Upper lobe of left lung (tissue), 6 donors: Measurements from ENCODE around the gene XRRA1. TPM values are rescaled to one million over a fixed set of nuclear protein-coding genes. Genes with fewer than 3 reads are reported as not detected.
A peak's percentile ranks its signal among the peaks of the same experiment; 100 is the strongest.

Experiments used
- ATAC-seq, 2 donors: fragments of 200-7000 bp; cut with Tn5 transposase; one replicate each; pipeline ENCODE4 v1.9.1; 2022; ENCODE audit warnings: mild to moderate bottlenecking in 2 of 2, moderate library complexity in 2 of 2; ENCODE audit not compliant: low FRiP score in 2 of 2
- DNase-seq, 2 donors: peaks; one replicate each; pipeline ENCODE4 v3.0.0-alpha.2; 2019 to 2020
- H3K27ac ChIP-seq, 4 donors: fragments of 200-600 bp; sonication (generic); one replicate each; pipeline ENCODE4 v1.5.1; 2016 to 2019
- H3K27me3 ChIP-seq, 4 donors: fragments of 200-600 bp; sonication (generic); one replicate each; pipeline ENCODE4 v1.5.1; 2017 to 2019
- H3K36me3 ChIP-seq, 4 donors: fragments of 200-600 bp; sonication (generic); one replicate each; pipeline ENCODE4 v1.5.1; 2016 to 2019
- H3K4me1 ChIP-seq, 4 donors: fragments of 200-600 bp; sonication (generic); one replicate each; pipeline ENCODE4 v1.5.1; 2018 to 2019
- H3K4me3 ChIP-seq, 4 donors: fragments of 200-600 bp; sonication (generic); one replicate each; pipeline ENCODE4 v1.5.1; 2017 to 2019; ENCODE audit warnings: mild to moderate bottlenecking in 2 of 4, moderate library complexity in 1 of 4
- H3K9me3 ChIP-seq, 4 donors: fragments of 200-600 bp; sonication (generic); one replicate each; pipeline ENCODE4 v1.5.1; 2018 to 2019
- EP300 ChIP-seq, 4 donors: sonication (generic); formaldehyde crosslinking; IDR thresholded peaks; one replicate each; pipeline ENCODE4 v1.5.1; 2017; ENCODE audit warnings: antibody characterized with exemption in 4 of 4, control low read depth in 2 of 4
- POLR2A ChIP-seq, 4 donors: fragments of 450-650 bp; IDR thresholded peaks; one replicate each; pipeline ENCODE4 v1.5.1; 2016 to 2017; ENCODE audit warnings: antibody characterized with exemption in 4 of 4, mild to moderate bottlenecking in 2 of 4
- POLR2AphosphoS5 ChIP-seq, 2 donors: sonication (generic); formaldehyde crosslinking; IDR thresholded peaks; one replicate each; pipeline ENCODE4 v1.5.1; 2017; ENCODE audit warnings: antibody characterized with exemption in 2 of 2
- WGBS, 2 donors: methylation state at CpG; one replicate each; pipeline ENCODE4 v1.1.5; 2017 to 2018; 5-methylcytosine and 5-hydroxymethylcytosine counted together
- total RNA-seq, 6 donors: library from RNA; depleted of rRNA in 4 of 6; stranded (reverse); fragments of >200 nt in 4 of 6; gene quantifications; one replicate each; pipeline versions ENCODE4 v1.1.0 to v1.2.1, GENCODE V29; 2016 to 2021
- TF ChIP-seq, protein P1 (sequence below), 6 experiments: fragments of 450-650 bp in 4 of 6; fragments of 200-600 bp in 2 of 6; sonication (generic) in 2 of 6; IDR thresholded peaks; one replicate each; pipeline ENCODE4 v1.5.1; 2016 to 2019; ENCODE audit warnings: antibody characterized with exemption in 6 of 6
- donor health status: DM: no; HTN: no; CAD: no; lungs with moderate emphysema.
- donor health status: DM: no; HTN: yes; CAD: no; lungs with severe emphysema.

XRRA1 gene
- total RNA-seq, 6 donors from 2014 or later: 9.4 to 25.1 (median 16.7) TPM

DNA sequence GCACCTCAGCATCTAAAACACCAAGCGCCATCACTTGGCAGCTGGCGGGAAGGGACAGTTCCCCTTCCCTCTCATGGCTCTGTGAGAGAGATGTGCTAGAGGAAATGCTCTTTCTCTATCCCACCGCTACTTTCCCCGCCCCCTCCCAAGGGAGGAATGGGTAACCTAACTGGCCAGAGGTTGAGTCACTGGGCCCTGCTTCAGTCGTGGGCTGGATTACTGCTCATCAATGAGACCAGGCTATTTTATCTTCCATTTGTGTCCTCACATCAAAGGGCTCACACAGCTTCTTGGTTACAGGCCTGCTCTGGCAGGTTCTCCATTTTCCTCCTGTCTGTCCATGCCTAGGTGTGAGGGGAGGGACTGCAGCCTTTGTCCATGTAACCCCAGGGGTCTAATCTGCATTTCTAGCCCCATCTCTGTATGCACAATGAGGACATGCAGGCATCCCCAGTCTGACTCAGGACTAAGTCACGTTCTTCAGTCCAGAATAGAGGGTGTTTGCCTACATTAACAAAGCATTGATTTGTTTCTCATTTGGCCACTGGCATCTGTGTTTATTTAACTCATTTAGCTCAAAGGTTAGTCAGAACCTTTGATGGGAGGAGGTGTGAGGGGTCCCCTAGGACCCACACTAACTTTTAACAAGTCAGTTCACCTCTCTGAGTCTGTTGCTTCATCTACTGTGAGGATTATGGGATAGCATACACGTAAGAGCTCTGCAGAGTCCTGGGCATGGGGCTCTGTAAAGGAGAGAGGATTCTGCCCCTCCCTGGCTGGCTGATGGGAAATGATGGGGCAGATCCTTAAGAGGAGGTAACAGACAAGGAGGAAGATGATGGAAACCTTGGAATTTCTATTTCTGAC, 99.1 kb downstream of the XRRA1 start:
- TF ChIP-seq POLR2A (IDR thresholded peaks at IDR 0.05): no peak
- no peak for TF ChIP-seq POLR2AphosphoS5 (IDR thresholded peaks at IDR 0.05)
- TF ChIP-seq, protein P1, sequence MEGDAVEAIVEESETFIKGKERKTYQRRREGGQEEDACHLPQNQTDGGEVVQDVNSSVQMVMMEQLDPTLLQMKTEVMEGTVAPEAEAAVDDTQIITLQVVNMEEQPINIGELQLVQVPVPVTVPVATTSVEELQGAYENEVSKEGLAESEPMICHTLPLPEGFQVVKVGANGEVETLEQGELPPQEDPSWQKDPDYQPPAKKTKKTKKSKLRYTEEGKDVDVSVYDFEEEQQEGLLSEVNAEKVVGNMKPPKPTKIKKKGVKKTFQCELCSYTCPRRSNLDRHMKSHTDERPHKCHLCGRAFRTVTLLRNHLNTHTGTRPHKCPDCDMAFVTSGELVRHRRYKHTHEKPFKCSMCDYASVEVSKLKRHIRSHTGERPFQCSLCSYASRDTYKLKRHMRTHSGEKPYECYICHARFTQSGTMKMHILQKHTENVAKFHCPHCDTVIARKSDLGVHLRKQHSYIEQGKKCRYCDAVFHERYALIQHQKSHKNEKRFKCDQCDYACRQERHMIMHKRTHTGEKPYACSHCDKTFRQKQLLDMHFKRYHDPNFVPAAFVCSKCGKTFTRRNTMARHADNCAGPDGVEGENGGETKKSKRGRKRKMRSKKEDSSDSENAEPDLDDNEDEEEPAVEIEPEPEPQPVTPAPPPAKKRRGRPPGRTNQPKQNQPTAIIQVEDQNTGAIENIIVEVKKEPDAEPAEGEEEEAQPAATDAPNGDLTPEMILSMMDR (IDR thresholded peaks at IDR 0.05): no peak
- no peak for TF ChIP-seq EP300 (IDR thresholded peaks at IDR 0.05)
- Histone ChIP-seq H3K9me3 (no peaks in the 10 kb centered on the region), H3K4me3 (no peak overlapping the region), H3K27me3 (no peaks in the 10 kb centered on the region), H3K27ac (no peak overlapping the region), H3K4me1 (no peaks in the 10 kb centered on the region), H3K36me3 (peaks cover 0 to 36% (median 19%) of the 10 kb centered on the region in 4 donors)
- no peak for DNase-seq
- ATAC-seq: peak in 1 of 2 donors; percentile 69
- 82 to 84% methylated on average over 7 of the region's 7 CpGs for WGBS, 2 donors

DNA sequence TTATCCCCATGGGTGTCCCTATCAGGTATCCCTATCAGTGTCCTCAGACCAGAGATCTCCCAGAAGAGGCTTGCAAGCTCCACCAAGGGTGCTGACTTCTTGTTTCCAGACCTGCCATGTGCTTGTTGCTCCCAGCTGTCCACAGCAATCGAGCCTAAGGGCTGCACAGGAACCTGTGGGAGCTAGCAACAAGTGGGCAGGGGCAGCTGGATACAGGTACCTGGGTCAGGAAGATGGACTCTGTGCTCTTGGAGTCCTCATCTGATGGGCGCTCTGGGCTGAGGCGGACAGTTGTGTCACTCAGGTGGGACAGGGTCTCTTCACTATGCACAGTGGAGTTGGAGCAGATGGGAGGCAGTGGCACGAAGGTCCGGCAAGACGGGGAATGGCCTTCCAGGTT, 101.0 kb downstream of the XRRA1 start:
- TF ChIP-seq POLR2AphosphoS5 (IDR thresholded peaks at IDR 0.05) (no peak), EP300 (IDR thresholded peaks at IDR 0.05) (no peak)
- TF ChIP-seq, protein P1 (IDR thresholded peaks at IDR 0.05): no peak
- no peaks in the 10 kb centered on the region for H3K27me3 ChIP-seq
- H3K9me3 ChIP-seq: no peaks in the 10 kb centered on the region
- H3K27ac ChIP-seq: no peak overlapping the region
- H3K36me3 ChIP-seq: peaks cover 0 to 49% (median 26%) of the 10 kb centered on the region in 4 donors
- ATAC-seq: no peak
- 96% methylated on average over 6 of the region's 6 CpGs; no CpG with 5 or more reads in 1 of the 2 donors for WGBS, 2 donors
- peaks cover 0 to 11% (median 0%) of the 10 kb centered on the region in 4 donors for H3K4me1 ChIP-seq
- no peak overlapping the region for H3K4me3 ChIP-seq
- no peak for DNase-seq

DNA sequence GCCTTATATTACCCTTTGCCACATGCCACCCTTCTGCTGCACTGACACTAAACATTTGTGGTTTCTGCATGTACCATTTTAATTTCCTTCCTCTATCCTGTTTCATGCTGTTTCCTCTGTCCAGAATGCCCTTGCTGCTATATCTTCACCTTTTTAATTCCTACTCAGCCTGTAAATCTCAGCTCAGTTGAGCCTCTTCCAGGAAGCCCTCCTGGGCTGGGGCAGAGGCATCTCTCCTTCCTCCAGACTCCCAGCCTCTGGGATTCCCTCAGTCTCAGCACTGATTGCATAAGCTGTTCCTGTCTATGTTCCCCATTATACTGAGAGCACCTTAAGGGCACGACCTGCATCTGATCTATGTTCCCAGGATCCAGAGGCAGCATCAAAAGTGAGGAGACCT, 101.5 kb downstream of the XRRA1 start:
- peaks cover 0 to 11% (median 0%) of the 10 kb centered on the region in 4 donors for H3K4me1 ChIP-seq
- WGBS, 2 donors: 100% methylated on average over 1 of the region's 1 CpG
- H3K27me3 ChIP-seq: no peaks in the 10 kb centered on the region
- peaks cover 0 to 54% (median 29%) of the 10 kb centered on the region in 4 donors for H3K36me3 ChIP-seq
- DNase-seq (no peak), ATAC-seq (no peak)
- H3K9me3 ChIP-seq: no peaks in the 10 kb centered on the region
- H3K4me3 ChIP-seq: no peak overlapping the region
- TF ChIP-seq POLR2A (IDR thresholded peaks at IDR 0.05) (no peak), EP300 (IDR thresholded peaks at IDR 0.05) (no peak), POLR2AphosphoS5 (IDR thresholded peaks at IDR 0.05) (no peak)
- TF ChIP-seq, protein P1 (IDR thresholded peaks at IDR 0.05): no peak
- no peak overlapping the region for H3K27ac ChIP-seq

DNA sequence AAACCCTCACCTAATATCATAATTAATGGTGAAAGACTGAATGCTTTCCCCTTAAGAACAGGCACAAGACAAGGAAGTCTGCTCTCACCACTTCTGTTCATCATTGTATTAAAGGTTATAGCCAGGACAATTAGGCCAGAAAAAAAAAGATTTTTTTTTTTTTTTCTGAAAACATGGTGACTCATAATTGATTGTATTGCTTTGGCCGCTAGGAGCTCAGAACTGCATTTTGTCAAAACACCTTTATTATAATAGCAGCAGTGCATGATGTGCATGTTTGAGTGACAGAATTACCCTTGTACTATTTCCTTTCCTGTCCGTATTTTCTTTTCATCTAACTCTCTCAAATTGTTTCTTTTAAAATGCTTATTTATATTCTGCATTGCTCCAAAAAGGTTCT, 102.1 kb downstream of the XRRA1 start:
- TF ChIP-seq POLR2A (IDR thresholded peaks at IDR 0.05) (no peak), POLR2AphosphoS5 (IDR thresholded peaks at IDR 0.05) (no peak), EP300 (IDR thresholded peaks at IDR 0.05) (no peak)
- TF ChIP-seq, protein P1 (IDR thresholded peaks at IDR 0.05): no peak
- Histone ChIP-seq H3K9me3 (no peaks in the 10 kb centered on the region), H3K4me3 (no peak overlapping the region), H3K36me3 (peaks cover 0 to 60% (median 31%) of the 10 kb centered on the region in 4 donors), H3K27me3 (no peaks in the 10 kb centered on the region), H3K27ac (no peak overlapping the region), H3K4me1 (peaks cover 0 to 11% (median 0%) of the 10 kb centered on the region in 4 donors)
- WGBS, 2 donors: 84% methylated on average over 2 of the region's 2 CpGs
- no peak for ATAC-seq
- DNase-seq: no peak
